Measurements from ENCODE around the gene RTN4RL2. TPM values are rescaled to one million over a fixed set of nuclear protein-coding genes. Genes with fewer than 3 reads are reported as not detected.

RTN4RL2 gene
- total RNA-seq, 1 experiment from 2014 or later = 5.5 TPM

GRCh38 chr11:57496109-57496820, 35.9 kb downstream of the RTN4RL2 start:
- DNase-seq = no peak
- Histone ChIP-seq H3K36me3 (ENCODE audit: control insufficient read depth, insufficient read depth, low read length) (peaks cover 10% of the 10 kb centered on the region), H3K4me1 (peaks cover 58% of the 10 kb centered on the region), H3K9me3 (no peaks in the 10 kb centered on the region), H3K4me3 (ENCODE audit: low read depth, low read length) (no peak overlapping the region), H3K27me3 (replicated peaks; ENCODE audit: control insufficient read depth, insufficient read depth, low read length) (no peaks in the 10 kb centered on the region)
- Mint-ChIP-seq H3K27me3 (ENCODE audit: insufficient read depth, unreplicated experiment) (no peaks in the 10 kb centered on the region), H3K4me1 (ENCODE audit: low read depth, unreplicated experiment) (peaks cover 36% of the 10 kb centered on the region), H3K27ac (ENCODE audit: unreplicated experiment) (peak overlapping the region; percentile 90), H3K4me3 (ENCODE audit: unreplicated experiment) (no peak overlapping the region), H3K9me3 (ENCODE audit: unreplicated experiment) (no peaks in the 10 kb centered on the region), H3K36me3 (ENCODE audit: insufficient read depth, unreplicated experiment) (peaks cover 74% of the 10 kb centered on the region)
- BruUV-seq (replicated peaks) = no TSS peak
- no peak for TF ChIP-seq CTCF (IDR thresholded peaks at IDR 0.05; ENCODE audit: insufficient read depth in 1 of 2, low read depth in 1 of 2, low read length in 1 of 2, severe bottlenecking in 1 of 2, unreplicated experiment in 1 of 2)
- ChIA-PET CTCF (interaction anchor here (1.7 to 1.8 kb wide), 2 partner anchors 20 to 30 kb away, joined by 7 to 12 read pairs; no protein-coding TSS in a partner anchor), POLR2A (no interaction called here)
- intact Hi-C loops (cut with micrococcal nuclease; ENCODE audit: unreplicated experiment) = no loop called here

- no peaks in the 10 kb centered on the region for H3K27me3 ChIP-seq (replicated peaks; ENCODE audit: control insufficient read depth, insufficient read depth, low read length)
- no peaks in the 10 kb centered on the region for H3K27me3 Mint-ChIP-seq (ENCODE audit: insufficient read depth, unreplicated experiment)
- peaks cover 79% of the 10 kb centered on the region for H3K36me3 Mint-ChIP-seq (ENCODE audit: insufficient read depth, unreplicated experiment)
- H3K27ac Mint-ChIP-seq (ENCODE audit: unreplicated experiment) = peak overlapping the region; percentile 90
- peak overlapping the region; percentile 56 for H3K4me3 Mint-ChIP-seq (ENCODE audit: unreplicated experiment)
- peaks cover 65% of the 10 kb centered on the region for H3K4me1 ChIP-seq
- H3K4me1 Mint-ChIP-seq (ENCODE audit: low read depth, unreplicated experiment) = peaks cover 42% of the 10 kb centered on the region
- H3K4me3 ChIP-seq (ENCODE audit: low read depth, low read length) = no peak overlapping the region
- ChIA-PET POLR2A (interaction anchor here (0.8 to 1.1 kb wide), 2 partner anchors 18 to 29 kb away, joined by 3 to 5 read pairs; partner anchors contain the start of gene SLC43A1), CTCF (interaction anchor here (0.6 to 1.8 kb wide), 6 partner anchors 21 to 152 kb away, joined by 3 to 12 read pairs (median 4); partner anchors contain the start of genes RTN4RL2 and UBE2L6)
- intact Hi-C loops (cut with micrococcal nuclease; ENCODE audit: unreplicated experiment) = no loop called here
- H3K9me3 ChIP-seq = no peaks in the 10 kb centered on the region
- peaks cover 8% of the 10 kb centered on the region for H3K36me3 ChIP-seq (ENCODE audit: control insufficient read depth, insufficient read depth, low read length)
- H3K9me3 Mint-ChIP-seq (ENCODE audit: unreplicated experiment) = no peaks in the 10 kb centered on the region
- peak; percentile 61 to 80 for DNase-seq
- peak in 1 of 2 experiments; percentile 3 for TF ChIP-seq CTCF (IDR thresholded peaks at IDR 0.05; ENCODE audit: insufficient read depth in 1 of 2, low read depth in 1 of 2, low read length in 1 of 2, severe bottlenecking in 1 of 2, unreplicated experiment in 1 of 2)
- BruUV-seq (replicated peaks) = TSS peak; percentile 6
Observed at GRCh38 chr11:57497303-57498247, 37.2 kb downstream of the RTN4RL2 start.

GRCh38 chr11:57498540-57498939, 38.2 kb downstream of the RTN4RL2 start:
- DNase-seq = no peak
- no peak for TF ChIP-seq CTCF (IDR thresholded peaks at IDR 0.05; ENCODE audit: insufficient read depth in 1 of 2, low read depth in 1 of 2, low read length in 1 of 2, severe bottlenecking in 1 of 2, unreplicated experiment in 1 of 2)
- H3K4me1 ChIP-seq = peaks cover 69% of the 10 kb centered on the region
- Mint-ChIP-seq H3K36me3 (ENCODE audit: insufficient read depth, unreplicated experiment) (peaks cover 75% of the 10 kb centered on the region), H3K27ac (ENCODE audit: unreplicated experiment) (peak overlapping the region; percentile 90), H3K9me3 (ENCODE audit: unreplicated experiment) (no peaks in the 10 kb centered on the region), H3K4me3 (ENCODE audit: unreplicated experiment) (no peak overlapping the region), H3K4me1 (ENCODE audit: low read depth, unreplicated experiment) (peaks cover 42% of the 10 kb centered on the region), H3K27me3 (ENCODE audit: insufficient read depth, unreplicated experiment) (no peaks in the 10 kb centered on the region)
- intact Hi-C loops (cut with micrococcal nuclease; ENCODE audit: unreplicated experiment) = no loop called here
- ChIA-PET CTCF (no interaction called here), POLR2A (no interaction called here)
- peaks cover 8% of the 10 kb centered on the region for H3K36me3 ChIP-seq (ENCODE audit: control insufficient read depth, insufficient read depth, low read length)
- H3K9me3 ChIP-seq = no peaks in the 10 kb centered on the region
- no peak overlapping the region for H3K4me3 ChIP-seq (ENCODE audit: low read depth, low read length)
- BruUV-seq (replicated peaks) = no TSS peak
- H3K27me3 ChIP-seq (replicated peaks; ENCODE audit: control insufficient read depth, insufficient read depth, low read length) = no peaks in the 10 kb centered on the region
